HEK293 (cell line): Measurements from ENCODE around the gene CADPS2.

Experiments used
- AEBP2 ChIP-seq: fragments of 450-650 bp; formaldehyde crosslinking; IDR thresholded peaks from 2 replicates; pipeline ENCODE4 v1.5.1; 2016; ENCODE audit warnings: missing biosample characterization, missing genetic modification characterization, borderline replicate concordance
- BCL6B ChIP-seq: fragments of 450-650 bp; formaldehyde crosslinking; IDR thresholded peaks from 2 replicates; pipeline ENCODE4 v1.5.1; 2017; ENCODE audit warnings: missing biosample characterization, missing genetic modification characterization
- CTCF ChIP-seq: fragments of 450-650 bp; formaldehyde crosslinking; IDR thresholded peaks from 2 replicates; pipeline ENCODE4 v1.5.1; 2016; ENCODE audit warnings: missing biosample characterization, missing genetic modification characterization
- MZF1 ChIP-seq: fragments of 450-650 bp; formaldehyde crosslinking; IDR thresholded peaks from 2 replicates; pipeline ENCODE4 v1.5.1; 2017; ENCODE audit warnings: missing biosample characterization, missing genetic modification characterization, borderline replicate concordance
- PRDM1 ChIP-seq: fragments of 450-650 bp; formaldehyde crosslinking; IDR thresholded peaks from 2 replicates; pipeline ENCODE4; 2016; ENCODE audit warnings: missing biosample characterization, missing genetic modification characterization
- PRDM2 ChIP-seq: fragments of 450-650 bp; formaldehyde crosslinking; IDR thresholded peaks from 2 replicates; pipeline ENCODE4 v1.5.1; 2016; ENCODE audit warnings: missing biosample characterization, missing genetic modification characterization, borderline replicate concordance
- ZNF10 ChIP-seq: fragments of 450-650 bp; formaldehyde crosslinking; IDR thresholded peaks from 2 replicates; pipeline ENCODE4 v1.5.1; 2017; ENCODE audit warnings: missing biosample characterization, missing genetic modification characterization
- ZNF266 ChIP-seq: fragments of 450-650 bp; formaldehyde crosslinking; IDR thresholded peaks from 2 replicates; pipeline ENCODE4 v1.5.1; 2016; ENCODE audit warnings: missing biosample characterization, missing genetic modification characterization, low read depth
- ZNF302 ChIP-seq: fragments of 450-650 bp; formaldehyde crosslinking; IDR thresholded peaks from 2 replicates; pipeline ENCODE4 v1.5.1; 2016; ENCODE audit warnings: missing biosample characterization, missing genetic modification characterization, low read depth
- ZNF433 ChIP-seq: fragments of 450-650 bp; formaldehyde crosslinking; IDR thresholded peaks from 2 replicates; pipeline ENCODE4 v1.5.1; 2016; ENCODE audit warnings: missing biosample characterization, missing genetic modification characterization, low read depth
- ZNF704 ChIP-seq: fragments of 450-650 bp; formaldehyde crosslinking; IDR thresholded peaks from 2 replicates; pipeline ENCODE4 v1.5.1; 2016; ENCODE audit warnings: missing biosample characterization, missing genetic modification characterization

- TF ChIP-seq BCL6B (tag by site-specific recombination) (no peak), PRDM1 (tag by site-specific recombination) (no peak), ZNF302 (tag by site-specific recombination) (no peak), CTCF (tag by site-specific recombination) (no peak), AEBP2 (no peak), ZNF10 (tag by site-specific recombination) (no peak), ZNF704 (tag by site-specific recombination) (no peak), ZNF266 (tag by site-specific recombination) (no peak), ZNF433 (tag by site-specific recombination) (no peak), PRDM2 (tag by site-specific recombination) (no peak), MZF1 (tag by site-specific recombination) (no peak)
Observed at GRCh38 chr7:122369756-122370155, 516.5 kb downstream of the CADPS2 start.
